Ovary (tissue), 3 donors: ENCODE measurements around the gene CYFIP1.

Experiments
- EP300 ChIP-seq: sonication (generic); formaldehyde crosslinking; IDR thresholded peaks from one replicate; pipeline ENCODE4 v1.6.1; 2017; ENCODE audit warnings: antibody characterized with exemption
- POLR2A ChIP-seq: fragments of 450-650 bp; IDR thresholded peaks from one replicate; pipeline ENCODE4 v1.6.1; 2017; ENCODE audit warnings: antibody characterized with exemption, mild to moderate bottlenecking, moderate library complexity
- TF ChIP-seq, protein P1 (sequence below), 3 donors: fragments of 450-650 bp in 2 of 3; fragments of 200-600 bp in 1 of 3; IDR thresholded peaks; one replicate each; pipeline versions ENCODE4 v1.5.1 to v1.8.0; 2016 to 2022; ENCODE audit warnings: antibody characterized with exemption in 3 of 3, mild to moderate bottlenecking in 1 of 3
- donor health status: DM: no; HTN: no; CAD: no.

DNA sequence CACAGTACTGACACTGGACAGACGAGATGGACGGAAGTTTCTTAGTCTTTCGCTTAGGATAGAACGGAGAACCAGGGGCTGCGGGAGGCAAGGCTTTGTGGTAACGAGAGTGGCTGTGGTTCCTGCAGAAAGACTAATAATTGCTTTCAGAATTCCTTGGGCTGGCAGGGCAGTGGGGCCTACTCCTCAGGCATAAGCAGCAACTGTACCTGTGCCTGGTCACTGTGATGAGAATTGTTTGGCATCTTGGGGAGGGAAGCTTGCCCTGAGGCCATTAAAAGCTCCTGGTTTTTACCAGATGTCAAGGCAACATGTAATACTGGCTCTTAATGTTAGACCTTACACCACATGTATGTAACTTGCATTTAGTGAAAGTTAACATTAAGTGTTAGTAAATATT, 134.1 kb downstream of the CYFIP1 start:
- no peak for TF ChIP-seq EP300
- TF ChIP-seq, protein P1, sequence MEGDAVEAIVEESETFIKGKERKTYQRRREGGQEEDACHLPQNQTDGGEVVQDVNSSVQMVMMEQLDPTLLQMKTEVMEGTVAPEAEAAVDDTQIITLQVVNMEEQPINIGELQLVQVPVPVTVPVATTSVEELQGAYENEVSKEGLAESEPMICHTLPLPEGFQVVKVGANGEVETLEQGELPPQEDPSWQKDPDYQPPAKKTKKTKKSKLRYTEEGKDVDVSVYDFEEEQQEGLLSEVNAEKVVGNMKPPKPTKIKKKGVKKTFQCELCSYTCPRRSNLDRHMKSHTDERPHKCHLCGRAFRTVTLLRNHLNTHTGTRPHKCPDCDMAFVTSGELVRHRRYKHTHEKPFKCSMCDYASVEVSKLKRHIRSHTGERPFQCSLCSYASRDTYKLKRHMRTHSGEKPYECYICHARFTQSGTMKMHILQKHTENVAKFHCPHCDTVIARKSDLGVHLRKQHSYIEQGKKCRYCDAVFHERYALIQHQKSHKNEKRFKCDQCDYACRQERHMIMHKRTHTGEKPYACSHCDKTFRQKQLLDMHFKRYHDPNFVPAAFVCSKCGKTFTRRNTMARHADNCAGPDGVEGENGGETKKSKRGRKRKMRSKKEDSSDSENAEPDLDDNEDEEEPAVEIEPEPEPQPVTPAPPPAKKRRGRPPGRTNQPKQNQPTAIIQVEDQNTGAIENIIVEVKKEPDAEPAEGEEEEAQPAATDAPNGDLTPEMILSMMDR (IDR thresholded peaks at IDR 0.05) = no peak
- no peak for TF ChIP-seq POLR2A
